Smooth muscle cell (in vitro differentiated cells): ENCODE results near the gene EFCC1. TPM values are rescaled to one million over a fixed set of nuclear protein-coding genes. Genes with fewer than 3 reads are reported as not detected.
"Not testable (repeated sequence)": the region's sequence is repeated elsewhere in the genome, so short reads cannot be mapped to it uniquely, and the experiment has no call there.

ENCODE experiments used
- DNase-seq: peaks from one replicate; lab custom pipeline; 2025; ENCODE audit not compliant: unreplicated experiment; lab: John Stamatoyannopoulos, UW
- H2AFZ ChIP-seq: fragments of 200-600 bp; sonication (generic); 2 replicates; pipeline ENCODE4 v1.6.0; 2016; ENCODE audit warnings: antibody characterized with exemption, low read depth, mild to moderate bottlenecking
- H3F3A ChIP-seq: fragments of 200-600 bp; sonication (generic); 2 replicates; pipeline ENCODE4 v1.6.0; 2017; ENCODE audit warnings: antibody characterized with exemption, low read depth
- H3K27ac ChIP-seq: fragments of 200-600 bp; sonication (generic); 2 replicates; pipeline ENCODE4 v1.5.1; 2016; ENCODE audit warnings: low read depth, mild to moderate bottlenecking
- H3K27me3 ChIP-seq: fragments of 200-600 bp; sonication (generic); 2 replicates; pipeline ENCODE4 v1.6.1; 2016; ENCODE audit warnings: low read depth, mild to moderate bottlenecking
- H3K36me3 ChIP-seq: fragments of 200-600 bp; sonication (generic); 2 replicates; pipeline ENCODE4 v1.5.1; 2016; ENCODE audit warnings: low read depth
- H3K4me1 ChIP-seq: fragments of 200-600 bp; sonication (generic); 2 replicates; pipeline ENCODE4 v1.5.1; 2016; ENCODE audit warnings: low read depth
- H3K4me2 ChIP-seq: fragments of 200-600 bp; sonication (generic); 2 replicates; pipeline ENCODE4 v1.6.0; 2016; ENCODE audit warnings: mild to moderate bottlenecking
- H3K4me3 ChIP-seq: fragments of 200-600 bp; sonication (generic); 2 replicates; pipeline ENCODE4 v1.5.1; 2016; ENCODE audit warnings: mild to moderate bottlenecking
- H3K79me2 ChIP-seq: fragments of 200-600 bp; sonication (generic); 2 replicates; pipeline ENCODE4 v1.6.0; 2016; ENCODE audit warnings: low read depth, mild to moderate bottlenecking
- H3K9ac ChIP-seq: fragments of 200-600 bp; sonication (generic); 2 replicates; pipeline ENCODE4 v1.6.0; 2016; ENCODE audit warnings: low read depth
- H3K9me3 ChIP-seq: fragments of 200-600 bp; sonication (generic); replicated peaks from 2 replicates; pipeline ENCODE4 v1.5.1; 2016; ENCODE audit warnings: low read depth
- H4K20me1 ChIP-seq: fragments of 200-600 bp; sonication (generic); 2 replicates; pipeline ENCODE4 v1.6.0; 2016; ENCODE audit warnings: low read depth
- CTCF ChIP-seq: fragments of 200-600 bp; sonication (generic); IDR thresholded peaks from 2 replicates; pipeline ENCODE4 v1.5.1; 2017; ENCODE audit warnings: borderline replicate concordance, mild to moderate bottlenecking, antibody characterized with exemption; ENCODE audit not compliant: insufficient read depth, poor library complexity, severe bottlenecking
- WGBS: methylation state at CpG from one replicate; pipeline ENCODE4 v1.1.7; 2016; ENCODE audit warnings: low lambda C conversion rate; 5-methylcytosine and 5-hydroxymethylcytosine counted together
- polyA plus RNA-seq: library from polyadenylated mRNA; unstranded; fragments of >200 nt; fragmentation: Nextera tagmentation; extraction: Ambion mirVana; gene quantifications from 2 replicates; pipeline ENCODE4 v1.2.1, GENCODE V29; 2016
- total RNA-seq: library from RNA; depleted of rRNA; stranded (reverse); fragments of >200 nt; gene quantifications from 2 replicates; pipeline ENCODE4 v1.2.3, GENCODE V29; 2014

Gene EFCC1
- total and polyA plus RNA-seq, 2 experiments from 2014 or later = 0.26 TPM; not detected in 1

- Histone ChIP-seq H4K20me1 (no peaks in the 10 kb centered on the region), H3K27ac (no peak overlapping the region), H3K36me3 (peaks cover 3% of the 10 kb centered on the region), H3K4me3 (no peak overlapping the region), H3K4me1 (no peaks in the 10 kb centered on the region), H3K9ac (no peak overlapping the region), H3K9me3 (no peaks in the 10 kb centered on the region), H2AFZ (no peak overlapping the region), H3K27me3 (no peaks in the 10 kb centered on the region), H3K4me2 (no peak overlapping the region), H3F3A (no peaks in the 10 kb centered on the region), H3K79me2 (no peaks in the 10 kb centered on the region)
- TF ChIP-seq CTCF = no peak
- WGBS = 91% methylated on average over 8 of the region's 8 CpGs
- no peak for DNase-seq
Observed at GRCh38 chr3:129087138-129087702, 86.1 kb downstream of the EFCC1 start.

GRCh38 chr3:129087904-129088303 is 86.8 kb downstream of the EFCC1 start:
- H3K9ac ChIP-seq, DNase-seq, H3K36me3 ChIP-seq, H3K27me3 ChIP-seq, H3K27ac ChIP-seq, H2AFZ ChIP-seq, H3K4me2 ChIP-seq, H3F3A ChIP-seq, H3K9me3 ChIP-seq, H3K4me3 ChIP-seq, H3K4me1 ChIP-seq, H4K20me1 ChIP-seq, H3K79me2 ChIP-seq: not testable (repeated sequence)
- 19% methylated on average over 5 of the region's 9 CpGs for WGBS

GRCh38 chr3:129088312-129088711 is 87.2 kb downstream of the EFCC1 start:
- no CpG with 5 or more reads among the region's 6 CpGs for WGBS
- H4K20me1 ChIP-seq, H2AFZ ChIP-seq, DNase-seq, H3K9ac ChIP-seq, H3K4me2 ChIP-seq, H3K36me3 ChIP-seq, H3K9me3 ChIP-seq, H3K27ac ChIP-seq, H3K27me3 ChIP-seq, H3K4me3 ChIP-seq, H3K79me2 ChIP-seq, H3K4me1 ChIP-seq, H3F3A ChIP-seq: not testable (repeated sequence)

Other genes with a start within 250 kb of the EFCC1 start
- gene ACAD9, start 121.7 kb upstream of the EFCC1 start, total RNA-seq = 20.7 and 24.4 TPM in 2 replicates
- 24.5 and 27.7 TPM in 2 replicates for gene ACAD9, start 121.7 kb upstream of the EFCC1 start, polyA plus RNA-seq
- 0.49 and 0.67 TPM in 2 replicates for gene CFAP92, start 7.2 kb upstream of the EFCC1 start, total RNA-seq
- gene CFAP92, start 7.2 kb upstream of the EFCC1 start, polyA plus RNA-seq = 0.85 and 0.89 TPM in 2 replicates
- gene GP9, start 59.5 kb downstream of the EFCC1 start, total RNA-seq = not detected in 2 replicates
- not detected in 2 replicates for gene GP9, start 59.5 kb downstream of the EFCC1 start, polyA plus RNA-seq
- 9.5 and 15.8 TPM in 2 replicates for gene RAB43, start 120.5 kb downstream of the EFCC1 start, total RNA-seq
- gene RAB43, start 120.5 kb downstream of the EFCC1 start, polyA plus RNA-seq = 17.1 and 20.8 TPM in 2 replicates
- gene ISY1, start 159.8 kb downstream of the EFCC1 start, total RNA-seq = 10.2 and 19.3 TPM in 2 replicates
- gene ISY1, start 159.8 kb downstream of the EFCC1 start, polyA plus RNA-seq = 47.3 and 60.0 TPM in 2 replicates
- gene CNBP, start 182.6 kb downstream of the EFCC1 start, total RNA-seq = 181 and 185 TPM in 2 replicates
- 198 and 229 TPM in 2 replicates for gene CNBP, start 182.6 kb downstream of the EFCC1 start, polyA plus RNA-seq
- gene COPG1, start 248.3 kb downstream of the EFCC1 start, total RNA-seq = 177 and 210 TPM in 2 replicates
- gene COPG1, start 248.3 kb downstream of the EFCC1 start, polyA plus RNA-seq = 228 and 265 TPM in 2 replicates